Loucy (cell line): ENCODE results near the gene PACRG.

Source experiments
- H2AFZ ChIP-seq: fragments of 200-600 bp; sonication (generic); 2 replicates; pipeline ENCODE4 v1.6.0; 2016; ENCODE audit warnings: antibody characterized with exemption, mild to moderate bottlenecking, low read length, moderate library complexity
- H3F3A ChIP-seq: fragments of 200-600 bp; 2 replicates; pipeline ENCODE4 v1.6.0; 2016; ENCODE audit warnings: antibody characterized with exemption, low read depth, mild to moderate bottlenecking
- H3K27me3 ChIP-seq: fragments of 200-600 bp; sonication (generic); 2 replicates; pipeline ENCODE4 v1.6.1; 2014; ENCODE audit warnings: low read length, mild to moderate bottlenecking; ENCODE audit not compliant: insufficient read depth, poor library complexity, severe bottlenecking
- H3K36me3 ChIP-seq: fragments of 200-600 bp; sonication (generic); 2 replicates; pipeline ENCODE4 v1.6.1; 2016; ENCODE audit warnings: low read length; ENCODE audit not compliant: insufficient read depth
- H3K4me1 ChIP-seq: fragments of 200-600 bp; sonication (generic); 2 replicates; pipeline ENCODE4 v1.5.1; 2014; ENCODE audit warnings: low read length, mild to moderate bottlenecking; ENCODE audit not compliant: insufficient read depth, poor library complexity, severe bottlenecking
- H3K4me2 ChIP-seq: fragments of 200-600 bp; sonication (generic); 2 replicates; pipeline ENCODE4 v1.6.0; 2014; ENCODE audit warnings: antibody characterized with exemption, low read length, low read depth, mild to moderate bottlenecking; ENCODE audit not compliant: poor library complexity, severe bottlenecking
- H3K4me3 ChIP-seq: fragments of 200-600 bp; sonication (generic); 2 replicates; pipeline ENCODE4 v1.5.1; 2014; ENCODE audit warnings: low read length, mild to moderate bottlenecking, mixed read lengths; ENCODE audit not compliant: poor library complexity, severe bottlenecking
- H3K79me2 ChIP-seq: fragments of 200-600 bp; sonication (generic); 2 replicates; pipeline ENCODE4 v1.6.1; 2014; ENCODE audit warnings: low read length; ENCODE audit not compliant: insufficient read depth
- H3K9ac ChIP-seq: fragments of 200-600 bp; sonication (generic); 2 replicates; pipeline ENCODE4 v1.6.0; 2014; ENCODE audit warnings: mild to moderate bottlenecking, low read depth, low read length, moderate library complexity; ENCODE audit not compliant: poor library complexity, severe bottlenecking
- H3K9me2 ChIP-seq: fragments of 200-600 bp; sonication (generic); replicated peaks from 2 replicates; pipeline ENCODE4 v1.6.1; 2016; ENCODE audit warnings: low read depth, low read length, mixed read lengths
- H3K9me3 ChIP-seq: fragments of 200-600 bp; sonication (generic); 2 replicates; pipeline ENCODE4 v1.6.1; 2014; ENCODE audit warnings: mild to moderate bottlenecking, antibody characterized with exemption, low read length, low read depth; ENCODE audit not compliant: insufficient read depth
- H4K20me1 ChIP-seq: fragments of 200-600 bp; sonication (generic); 2 replicates; pipeline ENCODE4 v1.6.0; 2014; ENCODE audit warnings: antibody characterized with exemption, low read length, mild to moderate bottlenecking; ENCODE audit not compliant: insufficient read depth, poor library complexity, severe bottlenecking
- CTCF ChIP-seq: fragments of 200-600 bp; sonication (generic); conservative IDR thresholded peaks from 2 replicates; pipeline ENCODE4 v1.5.1; 2014; ENCODE audit warnings: mild to moderate bottlenecking, antibody characterized with exemption, low read length
- EZH2phosphoT487 ChIP-seq: fragments of 200-600 bp; IDR thresholded peaks from 2 replicates; pipeline ENCODE4 v1.6.1; 2018; ENCODE audit warnings: antibody characterized with exemption, mild to moderate bottlenecking, moderate library complexity, borderline replicate concordance

PACRG gene

GRCh38 chr6:163240556-163240955, 512.8 kb downstream of the PACRG start:
- Histone ChIP-seq H2AFZ (no peak overlapping the region), H4K20me1 (no peaks in the 10 kb centered on the region)

GRCh38 chr6:163241683-163242082, 513.9 kb downstream of the PACRG start:
- Histone ChIP-seq H3K9ac (no peak overlapping the region), H3K36me3 (no peaks in the 10 kb centered on the region), H3K4me1 (no peaks in the 10 kb centered on the region), H3K4me2 (no peak overlapping the region), H3K9me2 (no peaks in the 10 kb centered on the region), H3K9me3 (no peaks in the 10 kb centered on the region), H4K20me1 (no peaks in the 10 kb centered on the region), H2AFZ (no peak overlapping the region), H3K4me3 (no peak overlapping the region), H3K79me2 (no peaks in the 10 kb centered on the region), H3F3A (no peaks in the 10 kb centered on the region), H3K27me3 (no peaks in the 10 kb centered on the region)
- TF ChIP-seq CTCF, result no peak
- TF ChIP-seq EZH2phosphoT487, result no peak

More at GRCh38 chr6:163240556-163240955, 512.8 kb downstream of the PACRG start:
- H3K9ac ChIP-seq, result no peak overlapping the region
- H3K4me2 ChIP-seq, result no peak overlapping the region
- no peaks in the 10 kb centered on the region for H3K36me3 ChIP-seq
- no peaks in the 10 kb centered on the region for H3K9me2 ChIP-seq
- no peaks in the 10 kb centered on the region for H3F3A ChIP-seq
- H3K4me1 ChIP-seq, result no peaks in the 10 kb centered on the region
- TF ChIP-seq EZH2phosphoT487 (no peak), CTCF (no peak)
- H3K4me3 ChIP-seq, result no peak overlapping the region
- no peaks in the 10 kb centered on the region for H3K79me2 ChIP-seq
- H3K27me3 ChIP-seq, result no peaks in the 10 kb centered on the region
- no peaks in the 10 kb centered on the region for H3K9me3 ChIP-seq

- Histone ChIP-seq H3K4me2 (no peak overlapping the region), H3K79me2 (no peaks in the 10 kb centered on the region), H2AFZ (no peak overlapping the region), H3K27me3 (no peaks in the 10 kb centered on the region), H3K9me3 (no peaks in the 10 kb centered on the region), H3F3A (no peaks in the 10 kb centered on the region), H3K4me1 (no peaks in the 10 kb centered on the region), H4K20me1 (no peaks in the 10 kb centered on the region), H3K4me3 (no peak overlapping the region), H3K9me2 (no peaks in the 10 kb centered on the region), H3K36me3 (no peaks in the 10 kb centered on the region), H3K9ac (no peak overlapping the region)
- TF ChIP-seq EZH2phosphoT487 (no peak), CTCF (no peak)
These were observed 515.3 kb downstream of the PACRG start for GRCh38 chr6:163243083-163243482.
